Mucosa of rectum (tissue), 2 donors: ENCODE data around the gene BMAL1.
A peak's percentile ranks its signal among the peaks of the same experiment; 100 is the strongest.

Experiments
- H3K27ac ChIP-seq, 2 donors: one replicate each; pipeline ENCODE4 v1.7.0; 2013; ENCODE audit warnings: inconsistent platforms in 2 of 2, low read depth in 2 of 2, low read length in 2 of 2
- H3K27me3 ChIP-seq, 2 donors: one replicate each; pipeline ENCODE4 v1.7.0; 2013; ENCODE audit warnings: low read length in 2 of 2; ENCODE audit not compliant: control insufficient read depth in 2 of 2, insufficient read depth in 2 of 2
- H3K36me3 ChIP-seq, 2 donors: one replicate each; pipeline ENCODE4 v1.7.0; 2013; ENCODE audit warnings: low read length in 2 of 2; ENCODE audit not compliant: control insufficient read depth in 2 of 2, insufficient read depth in 2 of 2
- H3K4me1 ChIP-seq, 2 donors: one replicate each; pipeline ENCODE4 v1.7.0; 2013; ENCODE audit warnings: low read length in 2 of 2, mild to moderate bottlenecking in 1 of 2; ENCODE audit not compliant: control insufficient read depth in 2 of 2, insufficient read depth in 2 of 2
- H3K4me3 ChIP-seq, 2 donors: one replicate each; pipeline ENCODE4 v1.7.0; 2013; ENCODE audit warnings: low read length in 2 of 2
- H3K9ac ChIP-seq, 2 donors: one replicate each; pipeline ENCODE4 v1.7.0; 2013; ENCODE audit warnings: low read length in 2 of 2, low read depth in 1 of 2, mild to moderate bottlenecking in 1 of 2
- H3K9me3 ChIP-seq, 2 donors: one replicate each; pipeline ENCODE4 v1.7.0; 2013; ENCODE audit warnings: low read length in 2 of 2; ENCODE audit not compliant: control insufficient read depth in 2 of 2
- donor health status: healthy.
- donor health status: Normal muscosa, but diverticular disease.

The BMAL1 gene

DNA sequence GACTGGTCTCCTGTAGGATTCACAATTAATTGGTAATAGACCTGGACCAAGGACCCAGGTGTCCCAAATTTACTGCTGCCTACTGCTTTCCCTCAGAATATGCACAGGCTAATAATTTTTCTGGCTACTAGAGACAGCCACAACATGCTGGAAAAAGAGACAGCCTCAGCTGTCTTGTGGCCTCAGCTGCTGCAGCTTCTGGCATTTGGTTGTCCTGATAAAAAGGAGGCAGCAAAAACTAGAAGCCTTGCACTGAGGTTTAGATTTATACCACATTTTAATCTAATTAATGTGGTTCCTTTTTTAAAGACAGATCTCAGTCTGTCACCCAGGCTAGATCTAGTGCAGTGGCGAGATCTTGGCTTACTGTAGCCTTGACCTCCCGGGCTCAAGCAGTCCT, 95.6 kb downstream of the BMAL1 start:
- Histone ChIP-seq H3K4me1 (no peaks in the 10 kb centered on the region), H3K36me3 (peaks cover 60 to 67% of the 10 kb centered on the region in 2 donors), H3K27ac (no peak overlapping the region), H3K9ac (no peak overlapping the region), H3K27me3 (no peaks in the 10 kb centered on the region), H3K9me3 (no peaks in the 10 kb centered on the region), H3K4me3 (no peak overlapping the region)

DNA sequence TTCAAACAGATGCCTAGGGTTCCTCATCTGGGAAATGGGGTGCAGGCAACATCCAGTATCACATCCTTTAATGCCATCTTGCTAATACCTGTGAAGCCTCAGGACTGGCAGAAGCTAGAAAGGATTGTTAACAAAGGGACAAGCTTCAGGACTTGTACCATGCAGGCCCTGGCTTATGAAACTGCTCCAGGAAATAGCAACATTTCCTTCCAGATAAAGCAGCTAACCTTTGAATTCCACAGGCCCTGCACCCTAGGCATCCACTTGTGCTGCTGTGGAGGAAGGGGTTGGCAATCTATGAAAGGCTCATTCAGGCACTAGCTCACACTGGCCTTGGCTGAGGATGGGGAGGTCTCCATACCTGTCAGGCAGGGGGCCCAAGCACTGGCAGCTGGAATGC, 98.2 kb downstream of the BMAL1 start:
- no peak overlapping the region for H3K4me3 ChIP-seq
- no peaks in the 10 kb centered on the region for H3K9me3 ChIP-seq
- no peak overlapping the region for H3K9ac ChIP-seq
- H3K36me3 ChIP-seq: peaks cover 52 to 74% of the 10 kb centered on the region in 2 donors
- H3K27ac ChIP-seq: no peak overlapping the region
- H3K4me1 ChIP-seq: no peaks in the 10 kb centered on the region
- H3K27me3 ChIP-seq: no peaks in the 10 kb centered on the region

DNA sequence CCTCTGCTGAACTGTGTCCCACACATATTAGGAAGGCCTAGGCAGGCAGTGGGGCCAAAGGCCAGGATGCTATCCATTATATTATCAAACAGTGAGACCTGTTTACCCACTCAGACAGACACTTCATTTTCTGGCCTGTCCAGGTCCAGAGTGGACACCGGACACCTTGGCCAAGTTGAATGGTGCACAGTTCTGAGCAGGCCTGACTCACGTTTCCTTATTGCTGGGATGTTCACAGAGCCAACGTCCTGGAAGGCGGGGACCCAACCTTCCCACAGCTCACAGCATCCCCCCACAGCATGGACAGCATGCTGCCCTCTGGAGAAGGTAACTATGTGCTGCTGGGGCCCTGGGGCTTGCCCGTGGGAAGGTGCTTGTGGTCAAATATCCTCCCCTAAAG, 98.8 kb downstream of the BMAL1 start:
- Histone ChIP-seq H3K9ac (no peak overlapping the region), H3K4me1 (no peaks in the 10 kb centered on the region), H3K27me3 (no peaks in the 10 kb centered on the region), H3K27ac (no peak overlapping the region), H3K9me3 (no peaks in the 10 kb centered on the region), H3K4me3 (no peak overlapping the region), H3K36me3 (peaks cover 49 to 79% of the 10 kb centered on the region in 2 donors)

DNA sequence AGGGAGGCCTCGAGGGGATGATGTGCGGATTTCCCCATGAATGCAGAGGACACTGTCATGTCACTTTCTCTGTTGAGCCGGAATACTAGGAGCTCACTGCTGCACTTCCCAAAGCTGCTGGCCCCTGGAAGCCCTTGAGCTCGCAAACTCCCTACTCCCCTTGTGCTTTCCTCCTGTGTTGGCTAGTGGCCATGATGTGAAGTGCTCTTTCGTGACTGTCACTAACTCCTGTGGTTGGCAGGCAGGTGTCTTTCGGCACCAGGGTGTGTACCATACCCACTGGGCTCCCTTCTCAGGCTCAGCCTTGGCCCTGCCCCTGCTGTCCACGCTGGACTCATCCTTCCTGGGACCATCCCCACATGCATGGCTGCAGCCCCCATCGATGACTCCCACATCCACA, 99.2 kb downstream of the BMAL1 start:
- no peak overlapping the region for H3K4me3 ChIP-seq
- no peaks in the 10 kb centered on the region for H3K9me3 ChIP-seq
- H3K27ac ChIP-seq: no peak overlapping the region
- H3K27me3 ChIP-seq: no peaks in the 10 kb centered on the region
- H3K36me3 ChIP-seq: peaks cover 50 to 77% of the 10 kb centered on the region in 2 donors
- no peaks in the 10 kb centered on the region for H3K4me1 ChIP-seq
- H3K9ac ChIP-seq: no peak overlapping the region

DNA sequence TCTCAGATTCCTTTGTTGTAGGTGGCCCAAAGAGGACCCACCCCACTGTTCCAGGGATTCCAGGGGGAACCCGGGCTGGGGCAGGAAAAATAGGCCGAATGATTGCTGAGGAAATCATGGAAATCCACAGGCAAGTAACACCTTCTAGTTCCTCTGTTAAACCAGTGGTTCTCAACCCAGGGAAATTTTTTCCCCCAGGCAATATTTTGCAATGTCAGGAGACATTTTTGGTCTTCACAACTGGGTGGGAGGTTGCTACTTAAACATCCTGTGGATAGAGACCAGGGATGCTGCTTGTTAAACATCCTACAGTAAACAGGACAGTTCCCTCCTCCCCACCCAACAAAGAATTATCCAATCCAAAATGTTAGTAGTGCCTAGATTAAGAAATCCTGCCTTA, 100.7 kb downstream of the BMAL1 start:
- H3K9ac ChIP-seq: no peak overlapping the region
- H3K4me3 ChIP-seq: no peak overlapping the region
- no peak overlapping the region for H3K27ac ChIP-seq
- H3K36me3 ChIP-seq: peaks cover 47 to 71% of the 10 kb centered on the region in 2 donors
- no peaks in the 10 kb centered on the region for H3K9me3 ChIP-seq
- no peaks in the 10 kb centered on the region for H3K4me1 ChIP-seq
- H3K27me3 ChIP-seq: no peaks in the 10 kb centered on the region

DNA sequence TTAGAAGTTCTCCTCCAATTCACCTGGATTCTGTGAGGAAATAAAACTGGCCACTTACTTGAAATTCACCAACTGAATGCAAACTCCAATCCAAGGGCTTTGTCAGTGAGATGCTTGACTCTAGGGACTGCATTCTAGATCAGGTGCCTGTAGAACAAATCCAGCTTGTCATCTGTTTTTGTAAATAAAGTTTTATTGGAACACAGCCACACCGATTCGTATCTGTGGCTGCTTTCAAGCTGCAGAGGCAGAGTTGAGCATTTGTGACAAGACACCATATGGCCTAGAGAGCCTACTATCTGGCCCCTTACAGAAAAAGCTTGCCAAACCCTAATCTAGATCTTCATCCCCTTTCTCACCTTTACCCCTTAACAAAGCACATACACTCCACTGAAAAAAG, 103.1 kb downstream of the BMAL1 start:
- Histone ChIP-seq H3K9me3 (no peaks in the 10 kb centered on the region), H3K4me1 (peaks cover 0 to 4% of the 10 kb centered on the region in 2 donors), H3K27ac (no peak overlapping the region), H3K9ac (no peak overlapping the region), H3K36me3 (peaks cover 28 to 57% of the 10 kb centered on the region in 2 donors), H3K4me3 (no peak overlapping the region), H3K27me3 (no peaks in the 10 kb centered on the region)

DNA sequence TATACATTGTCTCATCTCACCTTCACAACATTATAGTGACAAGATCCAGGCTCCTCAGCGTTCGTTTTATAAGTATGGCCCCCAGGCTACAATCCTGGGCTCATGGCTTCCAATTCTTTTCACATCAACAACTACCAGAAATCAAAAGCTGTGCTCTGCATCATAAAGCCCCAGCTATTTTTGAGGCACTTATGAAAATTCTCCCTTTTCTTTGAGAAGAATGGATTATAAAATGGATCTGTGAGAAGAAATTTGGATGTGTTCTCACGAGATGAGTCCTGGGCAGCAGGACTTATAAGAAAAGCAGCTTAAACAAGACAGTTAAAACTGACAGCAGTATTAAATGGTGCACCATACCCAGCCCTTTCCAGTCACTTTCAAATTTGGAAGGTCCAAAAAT, 105.2 kb downstream of the BMAL1 start:
- Histone ChIP-seq H3K27me3 (no peaks in the 10 kb centered on the region), H3K4me1 (peaks cover 9 to 13% of the 10 kb centered on the region in 2 donors), H3K36me3 (peaks cover 18 to 39% of the 10 kb centered on the region in 2 donors), H3K9me3 (no peaks in the 10 kb centered on the region), H3K27ac (no peak overlapping the region), H3K9ac (no peak overlapping the region), H3K4me3 (no peak overlapping the region)

DNA sequence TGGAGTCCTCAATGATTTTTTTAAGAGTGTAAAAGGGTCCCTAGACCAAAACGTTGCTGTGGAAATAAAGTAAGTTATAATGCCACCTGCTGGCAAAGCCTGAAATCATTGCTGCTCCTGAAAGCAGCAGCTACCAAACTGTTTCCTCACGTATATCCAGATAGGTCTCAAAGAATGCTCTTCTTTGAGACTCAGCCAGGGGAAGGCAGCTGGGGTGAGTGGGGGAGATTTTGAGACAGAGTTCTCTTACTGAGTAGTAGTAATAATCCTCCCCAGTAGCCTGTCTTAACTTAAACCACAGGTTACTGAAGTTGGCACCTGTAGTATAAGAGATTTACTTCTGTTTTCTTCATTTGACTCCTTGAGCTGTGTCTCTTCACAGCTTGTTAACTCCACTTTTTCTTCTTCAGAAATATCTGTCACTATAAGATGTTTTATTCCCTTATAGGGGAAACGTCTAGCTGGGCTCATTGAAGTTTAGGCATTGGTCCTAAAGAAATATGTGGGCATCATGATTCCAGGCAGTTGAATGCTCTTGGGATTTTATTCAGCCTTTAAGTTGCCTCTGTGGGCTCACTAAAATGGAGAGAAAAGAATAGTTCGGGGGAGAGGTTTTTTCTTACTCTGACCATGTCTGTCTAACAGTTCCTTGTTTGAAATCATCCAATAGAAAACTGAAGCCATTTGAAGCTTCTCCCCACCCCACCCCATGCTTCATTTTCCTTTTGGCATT, 107.5 kb downstream of the BMAL1 start:
- Histone ChIP-seq H3K4me3 (no peak overlapping the region), H3K9ac (no peak overlapping the region), H3K27ac (no peak overlapping the region), H3K9me3 (no peaks in the 10 kb centered on the region), H3K27me3 (no peaks in the 10 kb centered on the region), H3K4me1 (peaks cover 9 to 17% of the 10 kb centered on the region in 2 donors), H3K36me3 (peaks cover 17 to 29% of the 10 kb centered on the region in 2 donors)

DNA sequence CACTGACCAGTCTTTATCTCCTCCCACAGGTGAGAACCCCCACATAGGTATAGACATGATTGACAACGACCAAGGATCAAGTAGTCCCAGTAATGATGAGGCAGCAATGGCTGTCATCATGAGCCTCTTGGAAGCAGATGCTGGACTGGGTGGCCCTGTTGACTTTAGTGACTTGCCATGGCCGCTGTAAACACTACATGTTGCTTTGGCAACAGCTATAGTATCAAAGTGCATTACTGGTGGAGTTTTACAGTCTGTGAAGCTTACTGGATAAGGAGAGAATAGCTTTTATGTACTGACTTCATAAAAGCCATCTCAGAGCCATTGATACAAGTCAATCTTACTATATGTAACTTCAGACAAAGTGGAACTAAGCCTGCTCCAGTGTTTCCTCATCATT, 109.0 kb downstream of the BMAL1 start:
- Histone ChIP-seq H3K9ac (no peak overlapping the region), H3K36me3 (peaks cover 15 to 19% of the 10 kb centered on the region in 2 donors), H3K9me3 (no peaks in the 10 kb centered on the region), H3K4me1 (peaks cover 15 to 26% of the 10 kb centered on the region in 2 donors), H3K27me3 (no peaks in the 10 kb centered on the region), H3K4me3 (no peak overlapping the region), H3K27ac (peak overlapping the region in 1 of 2 donors; percentile 67)

DNA sequence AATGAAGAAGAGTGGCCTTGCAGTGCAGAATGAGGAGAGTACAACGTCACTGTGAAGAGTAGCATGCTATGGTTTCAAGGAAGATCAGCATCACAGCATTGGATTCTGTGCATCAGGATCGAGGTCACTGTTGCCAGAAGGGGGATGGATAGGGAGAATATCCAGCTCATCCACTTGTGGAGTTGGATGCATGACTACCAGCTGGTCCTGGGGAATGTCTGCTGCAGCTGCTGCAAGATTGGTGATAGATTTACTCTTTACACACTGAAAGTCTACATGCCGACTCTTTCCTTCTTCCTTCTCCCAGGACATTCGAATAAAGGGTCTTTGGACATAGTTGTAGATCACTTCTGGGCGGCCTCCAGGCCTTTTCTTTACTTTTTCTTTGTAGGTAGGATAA, 111.2 kb downstream of the BMAL1 start:
- H3K36me3 ChIP-seq: peaks cover 8% of the 10 kb centered on the region in 2 donors
- no peak overlapping the region for H3K4me3 ChIP-seq
- H3K9me3 ChIP-seq: no peaks in the 10 kb centered on the region
- H3K27me3 ChIP-seq: no peaks in the 10 kb centered on the region
- H3K4me1 ChIP-seq: peaks cover 15 to 34% of the 10 kb centered on the region in 2 donors
- no peak overlapping the region for H3K9ac ChIP-seq
- no peak overlapping the region for H3K27ac ChIP-seq
